Left ventricle myocardium inferior (tissue), 1 donor: Measurements from ENCODE around the gene PLP2. TPM values are rescaled to one million over a fixed set of nuclear protein-coding genes. Genes with fewer than 3 reads are reported as not detected.

Source experiments
- DNase-seq: peaks from one replicate; pipeline ENCODE4 v3.0.0-alpha.2; 2020
- H3K27ac ChIP-seq: fragments of 200-600 bp; replicated peaks from 2 replicates; pipeline ENCODE4 v1.8.0; 2021
- H3K27me3 ChIP-seq: fragments of 200-600 bp; 2 replicates; pipeline ENCODE4 v1.8.0; 2021; ENCODE audit warnings: low read depth
- H3K36me3 ChIP-seq: fragments of 200-600 bp; 2 replicates; pipeline ENCODE4 v1.8.0; 2021
- H3K4me1 ChIP-seq: fragments of 200-600 bp; 2 replicates; pipeline ENCODE4 v1.8.0; 2021
- H3K4me3 ChIP-seq: fragments of 200-600 bp; 2 replicates; pipeline ENCODE4 v1.8.0; 2021; ENCODE audit warnings: mild to moderate bottlenecking, moderate library complexity
- H3K9me3 ChIP-seq: fragments of 200-600 bp; replicated peaks from 2 replicates; pipeline ENCODE4 v1.8.0; 2021
- CTCF ChIP-seq: fragments of 200-600 bp; IDR thresholded peaks from 2 replicates; pipeline ENCODE4 v1.8.0; 2021; ENCODE audit warnings: antibody characterized with exemption, mild to moderate bottlenecking, borderline replicate concordance
- intact Hi-C: fragments of 100-400 bp; cut with micrococcal nuclease; formaldehyde crosslinking; loops from one replicate; pipeline ENCODE4 v1.11.0; 2022
- total RNA-seq: library from RNA; stranded (reverse); fragmentation: NEBNext Ultra II Directional; extraction: Animal tissue kit (Norgen Biotek cat#: 25700); gene quantifications from one replicate; pipeline ENCODE4 v1.2.1, GENCODE V29; 2021
- donor health status: DM: no; HTN: yes; CAD: no; lungs with severe emphysema.

Gene PLP2
- total RNA-seq, 1 donor from 2014 or later, result 42.1 TPM

DNA sequence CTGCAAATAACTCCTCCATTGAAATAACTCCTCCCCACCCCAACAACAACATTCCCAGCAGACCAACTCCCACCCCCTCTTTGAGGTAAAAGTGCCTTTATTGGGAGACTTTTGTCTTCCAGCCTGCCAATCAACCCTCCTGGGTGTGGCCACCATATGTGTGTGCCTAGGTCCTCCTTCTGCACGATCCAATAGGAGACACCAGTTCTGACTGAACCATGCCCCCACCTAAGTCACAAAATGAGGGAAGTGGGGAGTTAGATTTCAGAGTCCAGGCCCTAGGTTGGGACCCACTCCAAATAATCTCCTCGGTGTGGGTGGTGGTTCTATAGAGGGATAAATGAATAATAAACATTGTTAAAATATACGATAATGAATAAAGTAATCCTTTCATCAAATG lies 3.0 kb downstream of the PLP2 start:
- TF ChIP-seq CTCF, result no peak
- Histone ChIP-seq H3K9me3 (no peaks in the 10 kb centered on the region), H3K36me3 (peaks cover 23% of the 10 kb centered on the region), H3K4me3 (no peak overlapping the region), H3K4me1 (peaks cover 6% of the 10 kb centered on the region), H3K27ac (no peak overlapping the region), H3K27me3 (no peaks in the 10 kb centered on the region)
- no peak for DNase-seq
- intact Hi-C loops, result no loop called here

GRCh38 chrX:49175435-49176274 lies 4.0 kb downstream of the PLP2 start:
- DNase-seq, result no peak
- H3K36me3 ChIP-seq, result peaks cover 26% of the 10 kb centered on the region
- H3K27me3 ChIP-seq, result no peaks in the 10 kb centered on the region
- peaks cover 6% of the 10 kb centered on the region for H3K4me1 ChIP-seq
- H3K27ac ChIP-seq, result no peak overlapping the region
- H3K4me3 ChIP-seq, result no peak overlapping the region
- TF ChIP-seq CTCF, result no peak
- intact Hi-C loops, result no loop called here
- H3K9me3 ChIP-seq, result no peaks in the 10 kb centered on the region

- intact Hi-C loops, result no loop called here
- Histone ChIP-seq H3K27me3 (no peaks in the 10 kb centered on the region), H3K36me3 (peaks cover 30% of the 10 kb centered on the region), H3K27ac (peak overlapping the region; percentile 38), H3K9me3 (no peaks in the 10 kb centered on the region), H3K4me1 (peaks cover 6% of the 10 kb centered on the region), H3K4me3 (no peak overlapping the region)
- DNase-seq, result no peak
- TF ChIP-seq CTCF, result no peak
Observed at GRCh38 chrX:49176421-49177326, 5.0 kb downstream of the PLP2 start.

GRCh38 chrX:49177338-49177833 lies 5.7 kb downstream of the PLP2 start:
- Histone ChIP-seq H3K36me3 (peaks cover 36% of the 10 kb centered on the region), H3K9me3 (no peaks in the 10 kb centered on the region), H3K27me3 (no peaks in the 10 kb centered on the region), H3K4me3 (no peak overlapping the region), H3K4me1 (peaks cover 6% of the 10 kb centered on the region), H3K27ac (peak overlapping the region; percentile 38)
- DNase-seq, result no peak
- TF ChIP-seq CTCF, result no peak
- intact Hi-C loops, result no loop called here

DNA sequence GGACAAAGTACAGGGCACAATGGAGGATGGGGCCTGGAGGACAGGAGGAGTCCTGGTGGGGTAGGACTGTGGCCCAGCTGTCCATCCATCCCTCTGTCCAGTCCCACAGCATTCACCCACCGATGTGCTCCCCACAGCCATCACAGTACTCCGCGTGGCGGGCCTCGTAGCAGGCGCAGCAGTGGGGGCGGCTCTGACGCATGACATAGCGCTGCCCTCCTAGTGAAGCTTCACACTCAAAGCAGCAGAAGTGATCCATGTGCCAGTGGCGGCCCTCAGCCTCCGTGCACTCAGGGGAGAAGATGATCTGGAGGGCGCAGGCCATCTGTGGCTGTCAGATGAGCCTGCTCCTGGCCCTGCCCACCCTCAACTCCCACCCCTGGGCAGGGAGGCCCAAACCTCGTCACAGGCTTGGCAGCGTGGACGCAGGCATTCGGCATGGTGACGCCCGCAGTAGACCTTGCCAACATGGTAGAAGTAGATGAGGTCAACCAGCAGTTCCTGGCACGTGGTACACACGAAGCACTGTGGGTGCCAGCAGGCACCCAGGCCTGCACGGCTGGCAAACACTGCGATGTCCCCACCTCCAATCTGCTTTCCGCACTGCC lies 6.3 kb downstream of the PLP2 start:
- intact Hi-C loops, result no loop called here
- no peak for DNase-seq

More for the DNA sequence above, 6.3 kb downstream of the PLP2 start:
- TF ChIP-seq CTCF, result no peak
- Histone ChIP-seq H3K4me3 (no peak overlapping the region), H3K27ac (no peak overlapping the region), H3K4me1 (peaks cover 1% of the 10 kb centered on the region), H3K27me3 (no peaks in the 10 kb centered on the region), H3K36me3 (peaks cover 41% of the 10 kb centered on the region), H3K9me3 (no peaks in the 10 kb centered on the region)
